DND-41 (cell line): Measurements from ENCODE around the gene TTC39B.

Source experiments
- ATAC-seq: fragments of 200-7000 bp; cut with Tn5 transposase; 3 replicates; pipeline ENCODE4 v1.9.1; 2021; ENCODE audit warnings: low read depth; ENCODE audit not compliant: insufficient read depth
- DNase-seq: peaks from one replicate; pipeline ENCODE4 v3.0.0-alpha.2; 2020
- H2AFZ ChIP-seq: 2 replicates; pipeline ENCODE4 v1.6.0; 2012; ENCODE audit warnings: low read depth, low read length
- H3K27ac ChIP-seq: 2 replicates; pipeline ENCODE4 v1.5.1; 2012; ENCODE audit warnings: low read length, inconsistent platforms
- H3K27me3 ChIP-seq: fragments of 200-600 bp; sonication (generic); 2 replicates; pipeline ENCODE4 v1.6.0; 2012; ENCODE audit warnings: low read length, mild to moderate bottlenecking, inconsistent platforms; ENCODE audit not compliant: insufficient read depth, poor library complexity
- H3K36me3 ChIP-seq: 2 replicates; pipeline ENCODE4 v1.5.1; 2012; ENCODE audit warnings: low read length, inconsistent platforms; ENCODE audit not compliant: insufficient read depth
- H3K4me1 ChIP-seq: 2 replicates; pipeline ENCODE4 v1.5.1; 2012; ENCODE audit warnings: mild to moderate bottlenecking, low read length; ENCODE audit not compliant: insufficient read depth
- H3K4me2 ChIP-seq: 2 replicates; pipeline ENCODE4 v1.6.0; 2012; ENCODE audit warnings: mild to moderate bottlenecking, moderate library complexity, low read length, inconsistent platforms; ENCODE audit not compliant: insufficient read depth
- H3K4me3 ChIP-seq, 2 experiments: fragments of 200-600 bp in 1 of 2; shearing (Covaris generic) in 1 of 2; 2 replicates each; pipeline ENCODE4 v1.5.1; 2012 to 2016; ENCODE audit warnings: inconsistent platforms in 2 of 2, low read length in 2 of 2, mild to moderate bottlenecking in 2 of 2, low read depth in 1 of 2, moderate library complexity in 1 of 2
- H3K79me2 ChIP-seq: 2 replicates; pipeline ENCODE4 v1.6.0; 2012; ENCODE audit warnings: low read length, inconsistent platforms; ENCODE audit not compliant: insufficient read depth
- H3K9ac ChIP-seq: 2 replicates; pipeline ENCODE4 v1.6.0; 2012; ENCODE audit warnings: low read depth, mild to moderate bottlenecking, inconsistent platforms, low read length, moderate library complexity
- H3K9me3 ChIP-seq: 2 replicates; pipeline ENCODE4 v1.5.1; 2012; ENCODE audit warnings: low read length, moderate library complexity, mild to moderate bottlenecking, inconsistent platforms; ENCODE audit not compliant: insufficient read depth, severe bottlenecking
- H4K20me1 ChIP-seq: 2 replicates; pipeline ENCODE4 v1.6.0; 2012; ENCODE audit warnings: low read length; ENCODE audit not compliant: insufficient read depth
- CTCF ChIP-seq: IDR thresholded peaks from 2 replicates; pipeline ENCODE4 v1.5.1; 2012; ENCODE audit warnings: borderline replicate concordance, low read length, moderate library complexity, mild to moderate bottlenecking; ENCODE audit not compliant: poor library complexity, severe bottlenecking; ENCODE audit errors: extremely low read depth
- EZH2 ChIP-seq: IDR thresholded peaks from 3 replicates; pipeline ENCODE4 v1.6.1; 2012; ENCODE audit warnings: borderline replicate concordance, low read depth, mild to moderate bottlenecking, moderate library complexity, low read length, inconsistent platforms; ENCODE audit not compliant: severe bottlenecking

The TTC39B gene

GRCh38 chr9:15307523-15307841 lies 466 bp upstream of the TTC39B start:
- Histone ChIP-seq H4K20me1 (no peaks in the 10 kb centered on the region), H3K27me3 (no peaks in the 10 kb centered on the region), H3K36me3 (no peaks in the 10 kb centered on the region), H2AFZ (peak overlapping the region; percentile 74; the same call in 1 of the 2 replicates), H3K4me3 (peak overlapping the region in 1 of 2 experiments; percentile 66; a peak in 3 of 4 replicates), H3K9ac (peak overlapping the region; percentile 60; the same call in 1 of the 2 replicates), H3K27ac (no peak overlapping the region), H3K9me3 (no peaks in the 10 kb centered on the region), H3K4me1 (peaks cover 16% of the 10 kb centered on the region), H3K79me2 (no peaks in the 10 kb centered on the region), H3K4me2 (peak overlapping the region; percentile 76)
- ATAC-seq (no peak), DNase-seq (no peak)
- TF ChIP-seq CTCF (no peak), EZH2 (no peak)

GRCh38 chr9:15306068-15306756 lies 804 bp downstream of the TTC39B start:
- Histone ChIP-seq H3K9ac (peak overlapping the region; percentile 60), H4K20me1 (no peaks in the 10 kb centered on the region), H3K4me2 (peak overlapping the region; percentile 76), H2AFZ (peak overlapping the region; percentile 74), H3K4me3 (peak overlapping the region; percentile 25 to 66; a peak in 3 of 4 replicates), H3K27me3 (no peaks in the 10 kb centered on the region), H3K79me2 (no peaks in the 10 kb centered on the region), H3K27ac (peak overlapping the region; percentile 5; the same call in 1 of the 2 replicates), H3K36me3 (no peaks in the 10 kb centered on the region), H3K4me1 (peaks cover 16% of the 10 kb centered on the region), H3K9me3 (no peaks in the 10 kb centered on the region)
- DNase-seq (no peak), ATAC-seq (no peak)
- TF ChIP-seq CTCF, result no peak
- no peak for TF ChIP-seq EZH2

GRCh38 chr9:15305470-15305869 lies 1.5 kb downstream of the TTC39B start:
- no peaks in the 10 kb centered on the region for H4K20me1 ChIP-seq
- H3K36me3 ChIP-seq, result no peaks in the 10 kb centered on the region
- no peak overlapping the region; the same call in 1 of the 2 replicates for H3K4me2 ChIP-seq
- DNase-seq (no peak), ATAC-seq (no peak)
- H3K27ac ChIP-seq, result no peak overlapping the region
- peaks cover 22% of the 10 kb centered on the region for H3K4me1 ChIP-seq
- H3K4me3 ChIP-seq, result no peak overlapping the region
- H2AFZ ChIP-seq, result no peak overlapping the region
- H3K9ac ChIP-seq, result no peak overlapping the region
- no peaks in the 10 kb centered on the region for H3K27me3 ChIP-seq
- no peaks in the 10 kb centered on the region for H3K9me3 ChIP-seq
- no peaks in the 10 kb centered on the region for H3K79me2 ChIP-seq
- TF ChIP-seq CTCF (no peak), EZH2 (no peak)

DNA sequence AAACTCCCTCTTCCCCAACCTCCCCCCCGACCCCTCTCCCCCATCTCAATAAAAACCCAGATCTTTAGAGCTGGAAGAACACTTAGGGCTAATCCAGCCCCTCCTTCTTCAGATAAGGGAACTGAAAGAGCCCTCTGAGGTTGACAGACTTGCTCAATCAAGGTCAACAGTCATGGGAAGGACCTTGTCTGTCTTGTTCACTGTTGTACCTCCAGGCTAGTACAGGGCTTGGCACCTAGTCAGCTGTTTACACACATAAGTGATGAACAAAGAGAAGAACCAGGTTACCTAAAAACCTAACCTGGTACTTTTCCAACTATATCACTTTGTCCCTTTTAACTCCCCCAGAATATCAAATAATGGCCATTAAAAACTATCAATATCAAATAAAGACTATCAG lies 2.4 kb downstream of the TTC39B start:
- H3K79me2 ChIP-seq, result no peaks in the 10 kb centered on the region
- H3K4me3 ChIP-seq, result no peak overlapping the region
- no peak overlapping the region for H3K9ac ChIP-seq
- H3K27ac ChIP-seq, result no peak overlapping the region
- no peaks in the 10 kb centered on the region for H3K9me3 ChIP-seq
- H4K20me1 ChIP-seq, result no peaks in the 10 kb centered on the region
- H3K27me3 ChIP-seq, result no peaks in the 10 kb centered on the region
- no peak overlapping the region for H3K4me2 ChIP-seq
- H3K36me3 ChIP-seq, result no peaks in the 10 kb centered on the region
- no peak overlapping the region for H2AFZ ChIP-seq
- H3K4me1 ChIP-seq, result peaks cover 30% of the 10 kb centered on the region
- TF ChIP-seq EZH2 (no peak), CTCF (no peak)
- DNase-seq, result no peak
- no peak for ATAC-seq
